Activated T-cell treated with anti-CD3 and anti-CD28 coated beads for 1 hour (primary cell): ENCODE results near the gene PRDM16.

ENCODE experiments used
- DNase-seq: peaks from one replicate; pipeline ENCODE4 v3.0.0-alpha.2; 2020; ENCODE audit warnings: low read depth

PRDM16 gene

DNA sequence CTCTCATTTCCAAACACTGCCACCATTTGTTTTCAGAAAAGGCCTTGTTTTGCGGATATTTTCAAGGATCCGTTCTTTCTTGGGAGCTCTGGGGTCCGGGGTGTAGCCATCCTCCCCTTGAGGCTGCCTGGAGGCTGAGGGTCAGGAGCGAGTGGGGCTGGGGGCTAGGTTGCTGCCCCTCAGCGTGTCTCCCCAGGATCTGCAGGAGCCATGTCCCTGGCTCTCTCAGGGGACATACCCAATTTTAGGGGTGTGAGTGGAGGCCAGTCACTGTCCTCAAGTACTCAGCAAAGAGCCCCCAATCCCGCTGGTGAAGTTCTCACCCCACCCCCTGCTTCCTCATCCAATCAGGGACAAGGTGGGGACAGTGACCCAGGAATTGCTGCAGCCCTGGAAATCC lies 15.0 kb upstream of the PRDM16 start:
- no peak for DNase-seq

DNA sequence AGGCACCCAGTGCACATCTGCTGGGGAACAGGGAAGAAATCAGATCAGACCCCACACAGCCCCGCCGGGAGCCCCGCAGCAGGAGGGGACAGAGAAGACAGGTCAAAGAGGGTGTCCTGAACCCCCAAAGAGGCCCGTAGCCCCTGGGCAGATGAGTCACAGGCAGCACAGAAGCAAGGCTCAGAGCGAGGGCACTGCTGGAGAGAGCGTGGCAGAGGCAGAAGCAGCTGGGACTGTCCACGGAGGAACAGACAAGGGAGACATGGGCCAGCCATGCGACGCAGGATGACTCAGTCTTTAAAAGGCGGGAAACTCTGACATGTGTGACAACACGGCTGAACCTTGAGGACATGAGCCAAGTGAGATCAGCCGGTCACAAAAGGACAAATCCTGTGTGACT lies 14.5 kb upstream of the PRDM16 start:
- DNase-seq: no peak

DNA sequence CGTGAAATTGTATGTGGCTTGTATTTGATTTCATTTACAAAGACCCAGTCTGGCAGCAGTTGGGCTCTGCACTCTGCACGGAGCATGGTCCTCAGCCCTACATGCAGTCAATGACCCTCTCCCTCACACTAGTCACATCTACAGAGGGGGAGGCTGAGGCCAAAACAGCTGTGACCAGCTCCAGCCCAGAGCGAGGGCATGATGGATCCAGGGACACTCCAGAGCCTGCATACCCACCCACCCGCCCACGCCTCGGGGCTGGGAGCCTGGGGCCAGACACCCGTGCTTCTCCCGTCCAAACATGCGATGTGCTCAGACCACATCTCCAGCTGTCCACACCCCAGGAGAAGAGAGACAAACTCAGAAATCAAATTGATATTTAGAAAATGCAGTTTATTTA lies 14.0 kb upstream of the PRDM16 start:
- no peak for DNase-seq

DNA sequence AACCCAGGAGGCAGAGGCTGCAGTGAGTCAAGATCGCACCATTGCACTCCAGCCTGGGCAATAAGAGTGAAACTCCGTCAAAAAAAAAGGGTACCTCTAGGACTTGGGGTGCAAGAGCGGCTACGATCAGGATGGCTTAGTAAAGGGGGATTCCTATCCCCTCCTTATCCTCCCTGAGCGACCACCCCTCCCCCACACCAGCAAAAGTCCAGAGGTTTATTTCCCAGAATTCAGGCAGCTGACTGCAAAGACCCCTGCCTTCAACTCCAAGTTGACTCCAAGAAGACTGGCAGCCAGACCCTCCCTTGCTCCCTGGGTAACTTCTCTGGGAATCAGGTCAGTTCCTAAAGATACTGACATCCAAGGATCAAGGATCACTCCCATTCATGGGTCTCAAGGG lies 12.4 kb upstream of the PRDM16 start:
- DNase-seq: no peak

DNA sequence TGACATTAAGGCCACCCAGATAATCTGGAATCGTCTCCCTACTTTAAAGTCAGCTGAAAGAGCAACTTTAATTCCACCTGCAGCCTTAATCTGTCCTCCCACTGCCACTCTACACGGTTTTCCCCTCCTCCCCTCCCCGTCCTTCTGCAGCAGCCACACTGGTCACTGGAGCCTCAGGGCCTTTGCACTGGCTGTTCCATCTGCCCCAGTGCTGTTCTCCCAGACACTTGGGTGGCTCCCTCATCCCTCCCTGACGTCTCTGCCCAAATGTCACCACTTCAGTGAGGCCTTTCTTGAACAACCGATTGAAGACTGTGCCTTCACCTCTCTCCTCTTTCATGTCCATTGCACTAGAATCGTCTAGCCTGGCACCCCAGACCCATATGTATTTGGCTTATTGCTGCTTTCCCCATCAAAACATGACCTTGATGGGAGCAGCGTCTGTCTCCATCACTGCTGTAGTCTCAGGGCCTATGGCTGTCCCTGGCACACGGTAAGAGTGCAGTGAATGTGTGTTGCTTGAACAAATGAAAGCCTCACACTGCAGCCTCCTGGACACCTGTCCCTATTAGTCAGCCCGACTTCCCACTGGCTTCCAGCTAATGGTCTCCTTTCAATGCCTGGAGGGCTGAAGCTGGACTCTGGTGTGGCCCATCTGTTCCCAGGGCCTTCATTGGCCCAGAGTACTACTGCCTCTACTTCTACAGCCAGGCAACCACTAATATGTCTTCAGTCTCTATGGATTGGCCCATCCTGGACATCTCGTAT lies 10.6 kb upstream of the PRDM16 start:
- DNase-seq: no peak

DNA sequence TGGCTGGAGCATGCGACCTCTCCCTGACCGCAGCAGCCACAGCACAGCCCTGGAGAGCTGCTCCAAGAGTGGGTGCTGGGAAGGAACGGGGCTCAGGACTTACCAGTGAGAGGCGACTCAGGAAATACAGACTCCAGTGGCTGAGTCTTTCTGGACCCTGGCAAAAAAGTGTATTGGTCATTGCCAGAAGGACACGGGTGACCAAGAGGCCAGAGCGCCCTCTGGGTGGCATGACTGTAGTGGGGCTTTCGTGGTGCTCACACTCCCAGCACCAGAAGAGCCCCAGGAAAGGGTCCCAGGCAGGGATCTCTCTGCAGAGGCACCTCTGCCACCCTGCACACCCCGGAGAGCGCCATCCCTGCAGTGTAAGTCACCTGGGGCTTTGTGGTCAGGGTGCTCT lies 8.9 kb upstream of the PRDM16 start:
- DNase-seq: no peak

DNA sequence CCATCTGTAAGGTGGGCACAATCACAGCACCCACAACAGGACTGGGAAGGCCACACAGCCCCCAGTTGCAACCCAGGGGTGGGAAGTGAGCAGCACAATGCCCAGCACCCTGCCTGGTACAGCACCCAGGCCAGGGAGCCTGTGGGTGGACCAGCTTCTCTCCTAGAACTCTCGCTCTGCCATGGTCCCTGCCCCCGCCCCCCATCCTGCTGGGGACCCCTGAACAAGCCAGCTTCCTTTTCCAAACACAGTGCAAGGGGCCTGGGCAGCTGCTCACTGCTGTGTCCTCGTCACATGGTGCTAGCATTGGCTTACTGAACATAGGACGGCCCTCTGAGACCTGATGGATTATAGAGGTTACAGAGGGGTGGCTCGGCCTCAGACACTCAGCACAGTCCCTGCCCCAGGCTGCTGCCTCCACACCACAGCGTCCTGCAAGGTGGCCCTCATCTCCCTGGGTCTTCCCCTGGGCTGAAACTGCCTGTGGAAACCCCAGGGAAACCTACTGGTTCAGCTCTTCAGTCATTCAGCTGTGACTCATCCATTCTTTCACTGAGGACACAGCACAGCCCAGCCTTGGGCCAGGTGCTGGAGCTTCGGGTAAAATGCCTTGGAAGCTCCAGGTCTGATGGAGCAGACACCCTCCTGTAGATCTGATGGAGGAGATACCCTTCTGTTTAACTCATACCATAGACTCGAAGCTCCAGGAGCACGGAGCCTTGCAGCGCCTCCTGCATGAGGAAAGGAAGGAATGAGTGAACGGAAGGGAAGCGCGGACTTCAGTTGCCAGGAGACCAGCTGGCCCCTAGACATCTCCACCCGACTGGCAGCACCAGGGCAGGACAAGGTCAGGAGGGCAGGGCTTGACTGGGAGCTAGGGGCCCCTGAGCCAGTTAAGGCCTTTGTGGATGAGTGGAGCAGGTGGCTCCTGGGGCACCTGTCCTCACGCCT lies 8.1 kb upstream of the PRDM16 start:
- DNase-seq: no peak

DNA sequence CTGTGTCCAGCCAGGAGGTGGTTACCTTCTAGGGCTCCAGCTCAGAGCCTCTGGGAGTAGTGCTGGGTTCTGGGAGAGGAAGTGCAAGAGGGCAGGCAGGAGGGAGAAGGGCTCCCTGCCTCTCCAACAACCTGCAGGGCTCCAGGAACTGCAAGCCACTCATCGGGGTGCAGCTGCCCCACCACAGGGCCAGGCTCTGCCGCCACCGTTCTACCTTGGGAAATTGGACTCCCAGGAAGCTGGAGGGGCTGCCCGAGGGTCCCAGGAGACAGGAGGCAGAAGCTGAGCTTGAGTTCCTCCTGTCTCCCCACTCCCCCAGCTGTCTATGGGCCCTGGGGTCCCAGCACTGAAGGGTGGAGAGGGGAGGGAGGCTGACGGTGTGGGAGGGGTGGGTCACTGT lies 7.4 kb upstream of the PRDM16 start:
- DNase-seq: no peak

DNA sequence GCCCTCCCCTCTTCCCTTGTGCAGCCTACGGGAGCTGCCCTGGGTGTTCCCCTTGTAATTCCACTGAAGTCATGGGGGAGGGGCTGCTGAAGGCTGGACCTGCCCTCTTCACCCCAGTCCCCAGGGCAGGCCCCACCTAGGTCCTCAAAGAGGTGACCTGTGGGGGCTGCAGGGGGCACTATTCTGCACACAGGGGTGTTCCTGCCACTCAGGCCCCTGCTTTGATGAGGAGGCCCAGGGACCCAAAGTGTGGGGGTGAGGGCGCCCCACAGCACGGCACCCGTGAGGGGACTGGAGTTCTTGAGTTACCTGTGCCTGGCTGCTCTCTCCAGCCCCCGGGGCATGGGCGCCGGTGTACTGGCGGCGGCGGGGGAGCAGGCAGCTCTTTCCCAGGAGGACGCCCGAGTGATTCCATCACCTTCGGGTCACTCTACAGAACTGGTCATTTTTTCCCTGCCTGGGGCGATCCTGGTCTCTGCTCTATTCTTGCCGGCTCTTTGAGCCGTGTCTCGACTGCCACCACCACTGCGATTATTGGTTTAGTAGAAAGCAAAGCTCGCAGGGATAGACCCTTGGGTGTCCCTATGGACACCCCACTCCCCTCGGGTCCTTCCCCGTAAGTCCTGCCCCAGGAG lies 6.9 kb upstream of the PRDM16 start:
- DNase-seq: no peak

DNA sequence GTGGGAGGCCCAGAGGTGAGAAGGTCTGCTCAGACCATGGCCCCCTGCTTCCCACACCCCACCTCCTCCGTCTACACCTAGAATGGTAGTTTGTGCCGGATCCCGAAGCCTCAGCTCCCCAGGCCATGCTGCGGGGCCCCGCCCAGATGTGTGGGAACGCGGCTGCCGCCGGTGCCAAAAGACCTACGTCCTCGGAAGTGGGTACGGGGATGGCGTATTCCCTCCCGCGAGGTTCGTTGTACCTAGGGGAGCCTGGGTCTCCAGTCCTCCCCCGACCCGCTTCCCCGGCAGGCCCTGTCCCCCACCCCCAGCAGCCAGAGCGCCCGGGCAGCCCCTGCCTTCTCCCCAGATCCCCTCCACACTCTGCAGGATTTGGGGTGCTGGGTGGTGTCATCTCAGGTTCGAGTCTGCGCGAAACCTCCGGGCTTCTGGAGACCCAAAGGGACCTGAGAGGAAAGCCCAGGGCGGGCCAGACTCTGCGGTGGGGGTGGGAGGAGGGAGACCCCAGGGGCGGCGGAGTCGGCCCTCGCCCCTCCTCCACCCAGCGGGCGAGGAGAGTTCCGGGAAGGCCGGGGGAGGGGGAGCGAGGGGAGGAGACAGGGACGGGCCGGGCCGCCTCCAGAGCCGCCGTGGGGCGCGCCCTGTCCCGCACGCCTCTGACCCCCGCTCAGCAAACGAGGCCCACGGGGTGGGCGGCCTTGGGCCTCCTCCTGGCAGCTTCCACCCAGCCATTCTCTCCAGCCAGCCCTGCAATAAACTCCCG lies 6.2 kb upstream of the PRDM16 start:
- DNase-seq: no peak

DNA sequence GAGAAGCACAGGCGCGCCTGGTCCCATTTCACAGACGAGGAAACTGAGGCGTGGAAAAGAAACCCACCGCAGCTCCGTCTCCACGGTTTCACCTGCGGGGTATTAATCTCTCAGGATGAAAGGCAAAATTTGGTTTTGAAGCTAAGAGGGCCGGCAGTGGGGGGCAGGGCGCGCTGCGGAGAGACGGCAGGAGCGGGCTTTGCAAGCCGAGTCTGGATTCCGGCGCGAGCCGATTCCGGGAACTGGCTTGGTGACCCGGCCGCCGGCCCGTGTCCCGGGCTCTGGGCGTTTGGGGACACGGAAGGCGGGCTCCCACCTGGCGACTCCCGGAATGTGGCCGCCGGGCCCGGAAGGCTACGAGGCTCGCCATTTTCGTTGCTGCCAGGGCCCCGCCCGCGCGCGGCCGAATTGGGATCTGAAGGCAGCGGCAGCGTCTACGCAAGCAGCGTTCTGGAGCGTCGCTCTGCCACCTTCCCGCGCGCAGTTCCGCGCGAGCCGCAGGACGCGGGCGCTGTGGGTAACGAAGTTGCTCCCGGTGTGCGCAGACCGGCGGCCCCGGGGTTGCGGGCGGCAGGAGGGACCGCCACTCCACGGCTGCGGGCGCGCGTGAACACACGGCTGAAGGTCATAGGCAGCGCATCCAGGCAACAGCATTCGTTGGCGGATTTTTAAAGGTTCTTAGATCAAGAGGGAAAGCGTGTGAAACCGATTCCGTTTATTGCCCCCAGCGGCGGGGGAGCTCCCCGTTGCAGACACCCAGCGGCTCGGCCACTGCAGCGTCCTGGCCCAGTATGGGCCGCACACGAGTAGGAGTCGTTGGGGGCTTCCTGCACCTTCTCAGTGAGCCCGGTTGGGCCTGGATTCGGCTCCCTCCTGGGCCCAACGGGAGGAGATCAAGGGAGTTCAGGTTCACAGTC lies 5.4 kb upstream of the PRDM16 start:
- DNase-seq: no peak

DNA sequence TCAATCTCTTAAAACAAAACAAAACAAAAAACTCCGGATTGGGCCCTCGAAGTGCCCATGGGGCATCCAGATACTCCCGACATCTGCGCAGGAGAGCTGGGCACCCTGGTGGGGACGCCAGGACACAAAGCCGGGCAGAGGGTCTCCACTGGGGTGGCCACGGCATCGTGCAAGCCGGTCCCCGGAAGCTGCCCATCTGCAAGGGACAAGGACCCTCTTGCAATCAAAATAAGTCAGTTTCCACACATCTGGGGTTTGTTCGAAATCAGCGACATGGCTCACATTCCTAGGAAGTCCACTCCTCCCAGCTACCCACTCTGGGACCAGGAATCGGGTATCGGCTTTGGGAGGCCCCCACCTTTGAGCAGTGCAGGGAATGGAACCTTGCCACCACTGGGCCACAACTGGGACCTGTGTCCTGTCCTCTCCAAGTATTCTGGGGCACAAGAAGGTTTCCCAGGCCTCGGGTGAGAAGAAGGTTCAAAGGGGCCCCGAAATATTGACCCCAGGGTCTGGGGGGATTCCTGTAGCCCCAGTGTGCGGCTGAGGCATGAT lies 4.6 kb upstream of the PRDM16 start:
- no peak for DNase-seq

DNA sequence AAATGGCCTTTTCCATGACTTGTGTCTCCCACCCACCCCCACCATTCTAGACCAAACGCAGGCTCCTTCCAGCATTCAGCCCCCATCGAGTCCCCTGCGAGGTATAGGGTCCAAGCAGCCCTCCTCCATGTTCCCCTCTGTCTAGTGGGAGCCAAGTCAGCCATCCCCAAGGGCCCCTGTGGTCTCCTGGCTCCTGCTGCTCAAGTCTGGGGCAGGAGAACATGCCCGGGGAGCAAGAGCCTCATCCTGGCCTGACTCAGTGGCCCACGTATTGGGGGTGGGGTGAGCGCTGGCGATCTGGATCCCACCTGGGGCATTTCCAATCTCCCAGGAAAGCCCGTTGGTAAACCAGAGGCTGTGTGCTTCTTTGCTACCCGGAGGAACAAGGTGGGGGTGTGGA lies 4.1 kb upstream of the PRDM16 start:
- DNase-seq: no peak

DNA sequence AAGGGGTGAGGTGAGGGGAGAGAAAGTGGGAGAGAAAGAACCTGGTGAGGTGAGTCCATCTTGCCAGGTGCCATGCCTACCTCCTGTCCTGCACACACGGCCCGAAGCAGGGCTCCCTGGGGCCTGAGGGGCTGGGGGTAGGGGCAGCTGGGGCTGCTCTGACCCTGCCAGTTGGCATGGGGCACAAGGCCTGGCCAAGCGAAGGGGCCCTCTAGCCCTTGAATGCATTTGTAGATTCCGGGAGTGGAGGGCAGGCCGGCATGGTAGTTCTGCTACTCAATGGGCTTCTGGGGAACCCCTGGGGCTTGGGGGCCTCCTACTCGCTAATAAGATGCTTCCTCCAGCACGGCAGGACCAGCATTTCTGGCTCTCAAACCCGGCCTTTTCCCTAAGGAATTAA lies 3.6 kb upstream of the PRDM16 start:
- no peak for DNase-seq

DNA sequence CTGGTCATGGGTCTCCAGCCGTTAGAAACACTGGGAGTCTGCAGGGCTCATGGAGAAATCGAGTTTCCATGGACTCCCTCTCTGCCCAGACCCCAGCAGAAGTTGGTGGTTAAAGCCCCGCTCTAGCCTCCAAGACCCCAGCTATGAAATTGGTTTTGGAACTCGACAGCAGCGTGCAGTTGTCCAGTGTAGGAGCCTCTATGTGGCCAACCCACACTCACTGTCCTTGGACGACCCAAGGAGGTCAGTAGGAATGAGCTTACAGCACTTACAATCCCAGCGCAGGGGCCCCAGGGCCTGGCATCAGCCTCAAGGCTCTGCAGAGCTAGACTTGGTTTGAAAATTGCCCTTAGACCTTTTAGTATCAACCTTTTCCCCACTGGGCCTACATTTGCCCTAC lies 3.2 kb upstream of the PRDM16 start:
- no peak for DNase-seq

DNA sequence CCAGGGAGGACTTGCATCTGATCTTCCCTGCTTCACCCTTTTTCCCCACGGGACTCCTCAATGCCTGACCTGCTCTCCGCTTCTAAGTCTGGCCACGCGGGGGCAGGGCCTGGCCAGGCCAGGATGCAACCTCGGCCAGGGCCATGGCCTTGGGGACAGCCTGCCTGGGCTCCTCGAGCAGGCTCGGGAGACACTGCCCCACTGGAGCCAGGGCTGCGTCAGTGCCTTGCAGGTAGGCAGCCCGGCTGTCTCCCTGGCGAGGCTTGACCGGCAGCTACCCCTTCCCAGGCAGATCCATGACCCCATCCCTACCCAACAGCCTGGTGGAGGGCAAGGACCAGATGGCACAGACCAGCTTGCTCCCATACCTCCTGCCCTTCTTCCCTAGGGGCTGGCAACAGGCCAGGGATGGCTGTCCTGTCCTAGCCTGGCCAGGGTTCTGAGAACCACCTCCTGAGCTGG lies 2.7 kb upstream of the PRDM16 start:
- no peak for DNase-seq

DNA sequence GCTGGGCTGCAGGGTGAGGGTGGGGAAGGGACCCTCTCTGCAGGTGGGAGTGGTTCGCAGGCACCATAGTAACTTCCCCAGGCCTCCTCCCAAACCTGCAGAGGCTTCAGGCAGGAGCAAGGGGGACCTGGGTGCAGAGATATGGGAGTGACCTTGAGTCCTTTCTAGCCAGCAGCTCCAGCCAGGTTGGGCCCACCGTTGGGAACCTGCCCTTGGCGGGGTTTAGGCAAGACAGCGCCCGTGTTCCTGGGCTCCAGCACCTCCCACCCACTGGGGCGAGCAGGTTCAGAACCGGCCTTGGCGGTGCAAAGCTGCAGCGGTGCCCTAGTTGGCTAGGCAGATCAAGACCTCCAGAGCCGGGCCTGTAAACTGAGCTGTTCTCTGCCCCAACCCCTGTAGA lies 2.2 kb upstream of the PRDM16 start:
- no peak for DNase-seq

DNA sequence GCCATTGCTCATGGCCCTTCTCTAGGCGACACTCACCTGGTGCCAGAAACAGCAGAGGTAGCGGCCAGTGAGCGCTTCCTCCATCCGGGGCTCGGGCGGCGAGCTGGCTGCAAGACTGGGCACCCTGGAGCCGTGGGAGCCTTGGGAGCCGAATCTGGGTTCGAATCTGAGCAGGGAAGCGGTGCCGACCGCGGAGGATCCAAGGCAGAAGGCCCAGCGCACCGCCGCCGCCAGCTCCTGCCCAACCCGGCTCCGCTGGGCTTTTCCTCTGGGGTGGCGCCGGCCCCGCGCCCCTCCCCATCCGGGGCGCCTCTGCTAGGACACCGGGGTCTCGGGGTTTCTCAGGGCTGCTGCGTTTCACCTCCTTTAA lies 1.7 kb upstream of the PRDM16 start:
- DNase-seq: no peak

DNA sequence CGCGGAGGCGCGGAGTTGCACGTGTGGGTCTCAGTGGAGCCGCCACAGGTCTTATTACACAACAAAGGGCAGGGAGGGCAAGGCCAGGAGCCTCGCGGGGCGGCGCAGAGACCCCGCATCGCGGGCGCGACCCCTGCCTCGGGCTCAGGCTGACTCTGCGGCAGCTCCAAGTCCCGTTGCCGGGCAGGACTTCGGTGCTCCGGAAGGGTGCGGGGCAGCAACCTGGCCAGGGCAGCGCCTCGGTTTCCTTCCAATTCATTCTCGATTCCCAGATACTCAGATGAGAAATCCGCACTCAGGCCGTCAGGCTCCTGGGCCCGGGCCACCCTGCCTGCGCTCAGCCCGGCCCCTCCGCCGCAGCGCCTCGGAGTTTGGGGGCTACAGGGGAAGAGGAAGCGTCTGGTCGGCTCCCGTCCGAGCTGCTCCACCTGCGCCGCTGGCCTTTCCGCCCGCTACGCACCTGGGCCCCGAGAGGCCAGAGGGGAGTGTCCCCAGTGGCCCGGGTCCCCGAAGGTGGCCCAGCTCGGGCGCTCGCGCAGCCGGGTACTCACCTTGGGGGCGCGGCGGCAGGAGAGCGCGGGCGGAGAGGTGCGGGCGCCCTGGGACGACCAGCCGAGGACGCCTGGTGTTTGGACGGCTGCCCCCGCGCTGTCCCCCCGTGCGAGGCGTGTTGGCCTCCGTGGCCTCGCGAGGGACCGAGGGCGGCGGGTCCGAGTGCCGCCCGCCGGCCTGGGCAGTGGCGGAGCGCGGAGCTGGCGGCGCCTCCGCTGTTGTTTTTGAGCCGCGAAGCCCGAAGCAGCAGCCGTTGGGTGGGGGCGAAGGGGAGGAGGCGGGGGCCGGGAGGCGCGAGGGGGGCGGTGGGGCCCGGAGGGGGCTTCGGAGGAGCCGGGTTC lies 1.1 kb upstream of the PRDM16 start:
- DNase-seq: no peak
